B cell (primary cell): Measurements from ENCODE around the gene PAK6. TPM values are rescaled to one million over a fixed set of nuclear protein-coding genes. Genes with fewer than 3 reads are reported as not detected.

Experiments
- ATAC-seq: fragments of 200-7000 bp; cut with Tn5 transposase; one replicate; pipeline ENCODE4 v1.10.0; 2021; ENCODE audit warnings: low read depth, mild to moderate bottlenecking, moderate number of reproducible peaks, moderate library complexity
- CTCF ChIA-PET: fragments of 350-600 bp; sonication (Branson Sonifier 250); formaldehyde crosslinking; loops from one replicate; lab custom pipeline; 2021; ENCODE audit warnings: antibody characterized with exemption, inconsistent platforms; lab: Charles Lee
- POLR2A ChIA-PET: fragments of 350-600 bp; sonication (Branson Sonifier 250); formaldehyde crosslinking; loops from one replicate; lab custom pipeline; 2021; ENCODE audit warnings: antibody characterized with exemption; lab: Charles Lee
- DNase-seq: peaks from one replicate; pipeline ENCODE4 v3.0.0; 2013
- H2AFZ ChIP-seq: 2 replicates; pipeline ENCODE4 v1.6.1; 2012; ENCODE audit warnings: mild to moderate bottlenecking, low read depth, low read length; ENCODE audit not compliant: insufficient read depth, poor library complexity, severe bottlenecking
- H3K27ac ChIP-seq, 2 donors: 1 replicate in 1 of 2; 2 replicates in 1 of 2; pipeline ENCODE4 v1.5.1; 2012 to 2013; ENCODE audit warnings: low read length in 2 of 2, mild to moderate bottlenecking in 2 of 2, moderate library complexity in 1 of 2
- H3K27me3 ChIP-seq, 4 experiments: fragments of 200-600 bp in 1 of 4; sonication (generic) in 1 of 4; replicated peaks in 1 of 4; 1 replicate in 2 of 4; 2 replicates in 2 of 4; pipeline versions ENCODE4 v1.6.1 to v1.7.0; 2013 to 2016; ENCODE audit warnings: low read length in 3 of 4, mild to moderate bottlenecking in 2 of 4, mixed read lengths in 1 of 4, moderate library complexity in 1 of 4; ENCODE audit not compliant: insufficient read depth in 4 of 4, control insufficient read depth in 3 of 4; ENCODE audit errors: control extremely low read depth in 1 of 4
- H3K36me3 ChIP-seq, 2 experiments: replicated peaks in 1 of 2; 1 replicate in 1 of 2; 2 replicates in 1 of 2; pipeline versions ENCODE4 v1.6.1 to v1.7.1; 2013; ENCODE audit warnings: low read length in 1 of 2; ENCODE audit not compliant: insufficient read depth in 2 of 2, control insufficient read depth in 1 of 2; ENCODE audit errors: control extremely low read depth in 1 of 2, extremely low read depth in 1 of 2
- H3K4me1 ChIP-seq, 2 donors: fragments of 200-600 bp in 1 of 2; sonication (generic) in 1 of 2; 1 replicate in 1 of 2; 2 replicates in 1 of 2; pipeline versions ENCODE4 v1.5.1 to v1.6.1; 2013 to 2017; ENCODE audit warnings: low read length in 2 of 2; ENCODE audit not compliant: control insufficient read depth in 2 of 2, insufficient read depth in 2 of 2
- H3K4me2 ChIP-seq: replicated peaks from 2 replicates; pipeline ENCODE3; 2012; ENCODE audit warnings: mild to moderate bottlenecking, low read depth, low read length; ENCODE audit not compliant: poor library complexity, severe bottlenecking
- H3K4me3 ChIP-seq, 5 experiments: fragments of 200-600 bp in 1 of 5; sonication (generic) in 1 of 5; 1 replicate in 3 of 5; 2 replicates in 2 of 5; pipeline versions ENCODE4 v1.5.1 to v1.7.0; 2011 to 2016; ENCODE audit warnings: low read length in 4 of 5, mild to moderate bottlenecking in 4 of 5, low read depth in 2 of 5, control low read depth in 1 of 5, moderate library complexity in 1 of 5; ENCODE audit not compliant: insufficient read depth in 1 of 5; ENCODE audit errors: control extremely low read depth in 1 of 5, extremely low read depth in 1 of 5
- H3K79me2 ChIP-seq: fragments of 200-600 bp; sonication (generic); one replicate; pipeline ENCODE4 v1.6.0; 2016; ENCODE audit warnings: low read length; ENCODE audit not compliant: control insufficient read depth, insufficient read depth
- H3K9ac ChIP-seq: fragments of 200-600 bp; sonication (generic); 2 replicates; pipeline ENCODE4 v1.6.1; 2017; ENCODE audit warnings: mild to moderate bottlenecking, low read length, moderate library complexity
- H3K9me3 ChIP-seq, 3 donors: one replicate each; pipeline versions ENCODE4 v1.6.1 to v1.7.1; 2013; ENCODE audit warnings: low read length in 2 of 3; ENCODE audit not compliant: control insufficient read depth in 2 of 3, insufficient read depth in 1 of 3; ENCODE audit errors: control extremely low read depth in 1 of 3
- H4K20me1 ChIP-seq: 2 replicates; pipeline ENCODE4 v1.6.0; 2012; ENCODE audit warnings: mild to moderate bottlenecking, low read length; ENCODE audit not compliant: insufficient read depth, control insufficient read depth, poor library complexity, severe bottlenecking
- H3K27ac Mint-ChIP-seq: one replicate; pipeline ENCODE4 v1.8.0; 2021; ENCODE audit warnings: mixed read lengths
- H3K27me3 Mint-ChIP-seq: one replicate; pipeline ENCODE4 v1.8.0; 2021; ENCODE audit warnings: mixed read lengths
- H3K4me1 Mint-ChIP-seq: one replicate; pipeline ENCODE4 v1.8.0; 2021; ENCODE audit warnings: mixed read lengths
- H3K4me3 Mint-ChIP-seq: one replicate; pipeline ENCODE4 v1.8.0; 2021; ENCODE audit warnings: mixed read lengths
- H3K9me3 Mint-ChIP-seq: one replicate; pipeline ENCODE4 v1.8.0; 2022; ENCODE audit warnings: mixed read lengths; ENCODE audit not compliant: insufficient read depth
- EZH2 ChIP-seq: IDR thresholded peaks from 2 replicates; pipeline ENCODE4 v1.6.1; 2012; ENCODE audit warnings: borderline replicate concordance, low read depth, mild to moderate bottlenecking, moderate library complexity, low read length; ENCODE audit not compliant: insufficient read depth, poor library complexity, severe bottlenecking
- WGBS: methylation state at CpG from one replicate; pipeline ENCODE4 v1.1.5; 2013; ENCODE audit warnings: missing lambda C conversion rate; ENCODE audit not compliant: insufficient coverage; 5-methylcytosine and 5-hydroxymethylcytosine counted together
- intact Hi-C: fragments of 100-400 bp; cut with micrococcal nuclease; formaldehyde crosslinking; loops from one replicate; pipeline ENCODE4 v1.10.0; 2022
- polyA plus RNA-seq: library from polyadenylated mRNA; depleted of rRNA; stranded (reverse); fragments of >200 nt; gene quantifications from 2 replicates; pipeline ENCODE4 v1.2.3, GENCODE V29; 2012
- total RNA-seq, 2 donors: library from RNA; stranded (reverse); fragments of 120-200 nt in 1 of 2; gene quantifications; 1 replicate in 1 of 2; 2 replicates in 1 of 2; pipeline versions ENCODE4 v1.2.3 to v1.2.4, GENCODE V29; 2013 to 2022
- TF ChIP-seq, protein P1 (sequence below): fragments of 200-600 bp; IDR thresholded peaks from one replicate; pipeline ENCODE4 v1.8.0; 2022; ENCODE audit warnings: antibody characterized with exemption, mild to moderate bottlenecking

The PAK6 gene
- total and polyA plus RNA-seq, 2 donors (not counting 1 experiment from before 2014, with no cell fraction given) = 0.45 to 1.2 TPM

DNA sequence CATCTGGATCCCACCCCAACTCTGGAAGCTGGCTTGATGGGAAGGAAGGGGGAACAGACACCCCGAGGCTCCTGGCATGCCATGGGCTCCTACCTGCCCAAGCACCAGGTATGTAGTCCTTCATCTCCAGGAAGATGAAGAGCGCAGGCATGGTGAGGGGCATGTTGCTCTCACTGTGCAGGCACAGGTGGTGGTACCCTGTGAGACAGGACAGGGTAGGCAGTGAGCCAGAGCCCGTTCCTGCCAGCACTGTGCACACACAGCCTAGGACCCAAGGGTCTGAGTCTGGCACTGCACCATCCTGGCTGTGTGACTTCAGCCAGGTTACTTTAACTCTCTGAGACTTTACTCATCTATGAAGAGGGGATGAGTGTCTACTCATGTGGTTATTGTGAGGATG is 53.4 kb downstream of the PAK6 start:
- Mint-ChIP-seq H3K4me3 (no peak overlapping the region), H3K27me3 (no peaks in the 10 kb centered on the region), H3K4me1 (peaks cover 2% of the 10 kb centered on the region), H3K9me3 (no peaks in the 10 kb centered on the region), H3K27ac (no peak overlapping the region)
- Histone ChIP-seq H2AFZ (no peak overlapping the region), H4K20me1 (no peaks in the 10 kb centered on the region), H3K9ac (no peak overlapping the region), H3K9me3 (no peaks in the 10 kb centered on the region), H3K27ac (no peak overlapping the region), H3K36me3 (peaks cover 0 to 62% of the 10 kb centered on the region in 2 experiments), H3K79me2 (no peaks in the 10 kb centered on the region), H3K4me2 (no peak overlapping the region), H3K4me1 (no peaks in the 10 kb centered on the region), H3K27me3 (no peaks in the 10 kb centered on the region), H3K4me3 (no peak overlapping the region)
- POLR2A ChIA-PET = no interaction called here
- TF ChIP-seq, protein P1, sequence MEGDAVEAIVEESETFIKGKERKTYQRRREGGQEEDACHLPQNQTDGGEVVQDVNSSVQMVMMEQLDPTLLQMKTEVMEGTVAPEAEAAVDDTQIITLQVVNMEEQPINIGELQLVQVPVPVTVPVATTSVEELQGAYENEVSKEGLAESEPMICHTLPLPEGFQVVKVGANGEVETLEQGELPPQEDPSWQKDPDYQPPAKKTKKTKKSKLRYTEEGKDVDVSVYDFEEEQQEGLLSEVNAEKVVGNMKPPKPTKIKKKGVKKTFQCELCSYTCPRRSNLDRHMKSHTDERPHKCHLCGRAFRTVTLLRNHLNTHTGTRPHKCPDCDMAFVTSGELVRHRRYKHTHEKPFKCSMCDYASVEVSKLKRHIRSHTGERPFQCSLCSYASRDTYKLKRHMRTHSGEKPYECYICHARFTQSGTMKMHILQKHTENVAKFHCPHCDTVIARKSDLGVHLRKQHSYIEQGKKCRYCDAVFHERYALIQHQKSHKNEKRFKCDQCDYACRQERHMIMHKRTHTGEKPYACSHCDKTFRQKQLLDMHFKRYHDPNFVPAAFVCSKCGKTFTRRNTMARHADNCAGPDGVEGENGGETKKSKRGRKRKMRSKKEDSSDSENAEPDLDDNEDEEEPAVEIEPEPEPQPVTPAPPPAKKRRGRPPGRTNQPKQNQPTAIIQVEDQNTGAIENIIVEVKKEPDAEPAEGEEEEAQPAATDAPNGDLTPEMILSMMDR = no peak
- TF ChIP-seq EZH2 = no peak
- DNase-seq = no peak
- CTCF ChIA-PET = interaction anchor here (1.4 kb wide), 1 partner anchor 13 kb away, joined by 5 read pairs; no protein-coding TSS in a partner anchor
- intact Hi-C loops = no loop called here
- ATAC-seq = no peak
- WGBS = 87% methylated on average over 3 of the region's 3 CpGs

DNA sequence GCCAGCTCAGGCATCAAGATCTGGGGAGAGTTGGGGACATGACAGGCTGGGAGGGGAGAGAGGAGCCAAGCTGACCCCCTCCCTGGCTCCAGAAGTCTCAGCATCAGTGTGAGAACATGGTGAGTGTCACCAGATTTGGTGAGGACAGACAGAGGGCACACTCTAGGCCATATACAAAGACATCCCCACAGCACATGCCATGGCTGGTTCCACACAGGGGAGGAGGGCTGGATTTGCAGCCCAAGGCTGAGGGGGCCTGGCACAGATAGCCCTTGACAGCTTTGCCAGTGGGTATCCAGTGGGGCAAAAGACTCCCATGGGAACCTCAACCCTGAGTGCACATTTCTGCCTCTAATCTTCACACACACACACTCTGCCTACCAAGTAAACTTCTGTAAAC is 54.1 kb downstream of the PAK6 start:
- Histone ChIP-seq H4K20me1 (no peaks in the 10 kb centered on the region), H3K27me3 (no peaks in the 10 kb centered on the region), H3K79me2 (no peaks in the 10 kb centered on the region), H3K9ac (no peak overlapping the region), H3K27ac (no peak overlapping the region), H3K4me3 (no peak overlapping the region), H3K4me2 (no peak overlapping the region), H2AFZ (no peak overlapping the region), H3K36me3 (peaks cover 0 to 63% of the 10 kb centered on the region in 2 experiments), H3K9me3 (no peaks in the 10 kb centered on the region), H3K4me1 (no peaks in the 10 kb centered on the region)
- Mint-ChIP-seq H3K9me3 (no peaks in the 10 kb centered on the region), H3K27ac (no peak overlapping the region), H3K4me3 (no peak overlapping the region), H3K4me1 (peaks cover 2% of the 10 kb centered on the region), H3K27me3 (no peaks in the 10 kb centered on the region)
- ChIA-PET CTCF (interaction anchor here (0.7 to 2.0 kb wide), 5 partner anchors 14 to 44 kb away, joined by 3 to 6 read pairs (median 5); no protein-coding TSS in a partner anchor), POLR2A (no interaction called here)
- intact Hi-C loops = no loop called here
- DNase-seq (no peak), ATAC-seq (no peak)
- TF ChIP-seq, protein P1 = no peak
- no peak for TF ChIP-seq EZH2
